HCT116 (cell line): ENCODE results near the gene ATCAY. TPM values are rescaled to one million over a fixed set of nuclear protein-coding genes. Genes with fewer than 3 reads are reported as not detected.

Experiments used
- ATAC-seq: fragments of 200-7000 bp; cut with Tn5 transposase; 2 replicates; pipeline ENCODE4 v1.9.1; 2020; ENCODE audit warnings: mild to moderate bottlenecking, moderate library complexity
- BruUV-seq: library from RNA; stranded (reverse); fragments of 400-500 nt; replicated peaks from 2 replicates; lab custom pipeline; 2021; lab: Mats Ljungman, UMichigan
- CTCF ChIA-PET: fragments of 300-600 bp; sonication (Branson Sonifier 250); formaldehyde crosslinking; loops from one replicate; lab custom pipeline; 2021; ENCODE audit warnings: antibody characterized with exemption; lab: Charles Lee
- POLR2A ChIA-PET: fragments of 300-600, 350-600 bp; sonication (Branson Sonifier 250); formaldehyde crosslinking; loops from one replicate; lab custom pipeline; 2021; ENCODE audit warnings: antibody characterized with exemption; lab: Charles Lee
- RAD21 ChIA-PET, 2 experiments: fragments of 300-600 bp; sonication (Branson Sonifier 250); formaldehyde crosslinking; loops; one replicate each; lab custom pipeline; 2023; ENCODE audit warnings: low total read pairs in 2 of 2; ENCODE audit not compliant: uncharacterized antibody in 2 of 2, unreplicated experiment in 2 of 2, low non-redundant PET in 1 of 2; lab: Charles Lee
- DNase-seq: peaks from one replicate; pipeline ENCODE4 v3.0.0-alpha.2; 2010; ENCODE audit warnings: low read depth, low spot score
- H2AFZ ChIP-seq: fragments of 200-600 bp; shearing (Covaris generic), sonication (generic); 2 replicates; pipeline ENCODE4 v1.6.1; 2017; ENCODE audit warnings: low read depth, mixed run types, mixed read lengths, antibody characterized with exemption, low read length; ENCODE audit not compliant: poor library complexity, severe bottlenecking
- H3K27ac ChIP-seq: 2 replicates; pipeline ENCODE4 v1.5.1; 2012; ENCODE audit warnings: low read depth, low read length
- H3K27me3 ChIP-seq: fragments of 200-600 bp; sonication (generic); 2 replicates; pipeline ENCODE4 v1.6.1; 2016; ENCODE audit warnings: mixed run types, low read length, mixed read lengths; ENCODE audit not compliant: insufficient read depth
- H3K36me3 ChIP-seq, 2 experiments: fragments of 200-500 bp in 1 of 2; fragments of 200-600 bp in 1 of 2; sonication (Bioruptor generic) in 1 of 2; sonication (generic) in 1 of 2; 2 replicates each; pipeline versions ENCODE4 v1.5.1 to v1.6.1; 2014 to 2016; ENCODE audit warnings: low read length in 2 of 2, inconsistent platforms in 1 of 2, mixed read lengths in 1 of 2, mixed run types in 1 of 2; ENCODE audit not compliant: insufficient read depth in 2 of 2, control insufficient read depth in 1 of 2
- H3K4me1 ChIP-seq, 2 experiments: fragments of 200-600 bp in 1 of 2; sonication (generic) in 1 of 2; 2 replicates each; pipeline versions ENCODE4 v1.5.1 to v1.6.1; 2012 to 2017; ENCODE audit warnings: low read length in 2 of 2, inconsistent platforms in 1 of 2, mild to moderate bottlenecking in 1 of 2, mixed read lengths in 1 of 2, mixed run types in 1 of 2, moderate library complexity in 1 of 2; ENCODE audit not compliant: insufficient read depth in 2 of 2, control insufficient read depth in 1 of 2
- H3K4me2 ChIP-seq: fragments of 200-600 bp; sonication (generic); 2 replicates; pipeline ENCODE4 v1.6.1; 2017; ENCODE audit warnings: mixed run types, low read length, mixed read lengths
- H3K4me3 ChIP-seq, 2 experiments: fragments of 200-600 bp in 1 of 2; sonication (generic) in 1 of 2; replicated peaks in 1 of 2; 2 replicates each; pipeline ENCODE4 v1.5.1; 2011 to 2016; ENCODE audit warnings: low read length in 2 of 2, control low read depth in 1 of 2, low read depth in 1 of 2, mild to moderate bottlenecking in 1 of 2, mixed read lengths in 1 of 2, mixed run types in 1 of 2
- H3K79me2 ChIP-seq: fragments of 200-600 bp; sonication (generic); 2 replicates; pipeline ENCODE4 v1.6.1; 2017; ENCODE audit warnings: mild to moderate bottlenecking, mixed run types, low read length, moderate library complexity, mixed read lengths; ENCODE audit not compliant: insufficient read depth
- H3K9ac ChIP-seq: fragments of 200-600 bp; sonication (generic); 2 replicates; pipeline ENCODE4 v1.6.1; 2016; ENCODE audit warnings: low read length, mixed read lengths
- H3K9me2 ChIP-seq: fragments of 200-600 bp; sonication (generic), shearing (Covaris generic); 2 replicates; pipeline ENCODE4 v1.6.1; 2017; ENCODE audit warnings: mixed run types, mild to moderate bottlenecking, moderate library complexity; ENCODE audit not compliant: insufficient read depth
- H3K9me3 ChIP-seq, 2 experiments: fragments of 200-500 bp in 1 of 2; fragments of 200-600 bp in 1 of 2; sonication (Bioruptor generic) in 1 of 2; sonication (generic) in 1 of 2; 2 replicates each; pipeline ENCODE4 v1.6.1; 2014 to 2017; ENCODE audit warnings: low read length in 2 of 2, mixed read lengths in 2 of 2, inconsistent platforms in 1 of 2, low read depth in 1 of 2, mild to moderate bottlenecking in 1 of 2, mixed run types in 1 of 2, moderate library complexity in 1 of 2; ENCODE audit not compliant: control insufficient read depth in 1 of 2, insufficient read depth in 1 of 2
- H4K20me1 ChIP-seq: fragments of 200-600 bp; sonication (generic), shearing (Covaris generic); 2 replicates; pipeline ENCODE4 v1.6.1; 2017; ENCODE audit warnings: mixed run types, mild to moderate bottlenecking, moderate library complexity; ENCODE audit not compliant: insufficient read depth
- CBX3 ChIP-seq: IDR thresholded peaks from 2 replicates; pipeline ENCODE4 v1.6.1; 2012; ENCODE audit warnings: low read depth
- EZH2 ChIP-seq: fragments of 200-600 bp; sonication (generic); IDR thresholded peaks from 2 replicates; pipeline ENCODE4 v1.6.1; 2017; ENCODE audit warnings: antibody characterized with exemption, mixed run types
- JUND ChIP-seq: IDR thresholded peaks from 2 replicates; pipeline ENCODE4 v1.6.1; 2012
- SP1 ChIP-seq: IDR thresholded peaks from 2 replicates; pipeline ENCODE4 v1.6.1; 2012; ENCODE audit warnings: low read depth
- SRF ChIP-seq: IDR thresholded peaks from 2 replicates; pipeline ENCODE4 v1.6.1; 2012; ENCODE audit warnings: low read depth
- ZNF274 ChIP-seq: fragments of 200-500 bp; sonication (Bioruptor generic); IDR thresholded peaks from 2 replicates; pipeline ENCODE4 v1.6.1; 2014; ENCODE audit warnings: mild to moderate bottlenecking, low read depth, low read length, inconsistent platforms
- intact Hi-C: fragments of 100-400 bp; cut with micrococcal nuclease; formaldehyde crosslinking; loops from 2 replicates; pipeline ENCODE4 v1.10.0; 2022
- total RNA-seq: library from RNA; stranded (reverse); gene quantifications from one replicate; pipeline ENCODE4 v1.2.1, GENCODE V29; 2021; ENCODE audit not compliant: unreplicated experiment
- TF ChIP-seq, protein P1 (sequence below): IDR thresholded peaks from 2 replicates; pipeline ENCODE4 v1.6.1; 2012

Gene ATCAY
- total RNA-seq, 1 experiment from 2014 or later = not detected

DNA sequence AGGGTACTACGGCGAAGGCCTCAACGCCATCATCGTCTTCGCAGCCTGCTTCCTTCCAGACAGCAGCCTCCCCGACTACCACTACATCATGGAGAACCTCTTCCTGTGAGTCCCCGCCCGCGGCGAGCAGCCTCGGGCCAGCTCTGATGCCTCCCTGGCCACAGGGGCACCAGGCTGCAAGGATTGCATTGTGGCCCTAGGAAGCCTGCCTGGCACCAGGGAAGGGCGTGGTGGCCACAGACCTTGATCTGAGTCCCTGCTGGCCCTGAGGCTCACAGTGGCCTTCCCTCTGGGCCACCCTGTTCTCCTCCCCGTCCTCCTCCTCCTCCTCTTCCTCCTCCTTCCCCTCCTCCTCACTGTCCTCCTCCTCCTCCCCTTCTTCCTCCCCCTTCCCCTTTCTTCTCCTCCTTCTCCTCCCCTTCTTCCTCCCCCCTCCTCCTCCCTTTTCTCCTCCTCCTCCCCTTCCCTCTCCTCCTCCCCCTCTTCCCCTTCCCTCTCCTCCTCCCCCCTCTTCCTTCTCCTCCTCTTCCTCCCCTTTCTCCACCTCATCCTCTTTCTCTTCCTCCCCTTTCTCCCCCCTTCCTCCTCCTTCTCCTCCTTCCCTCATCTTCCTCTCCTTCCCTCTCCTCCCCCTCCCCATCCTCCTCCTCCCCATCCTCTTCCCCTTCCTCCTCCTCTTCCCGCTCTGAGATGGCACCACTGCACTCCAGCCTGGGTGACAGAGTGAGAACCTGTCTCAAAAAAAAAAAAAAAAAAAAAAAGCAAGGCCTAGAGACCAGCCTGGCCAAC is 28.0 kb downstream of the ATCAY start:
- no TSS peak for BruUV-seq

GRCh38 chr19:3910105-3910504 is 29.6 kb downstream of the ATCAY start:
- TF ChIP-seq CBX3 = peak; percentile 20; the same call in 1 of the 2 replicates
- TF ChIP-seq SP1 = no peak
- H3K4me2 ChIP-seq = no peak overlapping the region
- no peak overlapping the region for H3K27ac ChIP-seq
- H3K4me3 ChIP-seq = no peak overlapping the region
- ATAC-seq (no peak), DNase-seq (no peak)
- H3K9me3 ChIP-seq = peaks cover 0 to 6% of the 10 kb centered on the region in 2 experiments; a peak in 1 of 4 replicates
- H3K9me2 ChIP-seq = no peaks in the 10 kb centered on the region
- H2AFZ ChIP-seq = no peak overlapping the region
- H4K20me1 ChIP-seq = no peaks in the 10 kb centered on the region
- intact Hi-C loops = no loop called here
- peaks cover 0 to 6% of the 10 kb centered on the region in 2 experiments; a peak in 3 of 4 replicates for H3K4me1 ChIP-seq
- no peaks in the 10 kb centered on the region for H3K36me3 ChIP-seq
- RAD21 ChIA-PET = no interaction called here
- H3K9ac ChIP-seq = no peak overlapping the region
- CTCF ChIA-PET = no interaction called here
- no peaks in the 10 kb centered on the region for H3K27me3 ChIP-seq
- no TSS peak for BruUV-seq
- POLR2A ChIA-PET = no interaction called here
- no peaks in the 10 kb centered on the region for H3K79me2 ChIP-seq

More for the DNA sequence above, 28.0 kb downstream of the ATCAY start:
- no peaks in the 10 kb centered on the region for H3K79me2 ChIP-seq
- no peaks in the 10 kb centered on the region for H3K9me2 ChIP-seq
- H3K9me3 ChIP-seq = peaks cover 0 to 6% of the 10 kb centered on the region in 2 experiments; a peak in 1 of 4 replicates
- H3K9ac ChIP-seq = no peak overlapping the region
- CTCF ChIA-PET = no interaction called here
- no peak for DNase-seq
- H3K36me3 ChIP-seq = no peaks in the 10 kb centered on the region
- TF ChIP-seq EZH2 (no peak), SP1 (no peak), JUND (no peak), ZNF274 (no peak), SRF (no peak)
- TF ChIP-seq, protein P1, sequence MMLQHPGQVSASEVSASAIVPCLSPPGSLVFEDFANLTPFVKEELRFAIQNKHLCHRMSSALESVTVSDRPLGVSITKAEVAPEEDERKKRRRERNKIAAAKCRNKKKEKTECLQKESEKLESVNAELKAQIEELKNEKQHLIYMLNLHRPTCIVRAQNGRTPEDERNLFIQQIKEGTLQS = no peak
- TF ChIP-seq, all 23 proteins: peak for 0
- Histone ChIP-seq H2AFZ (no peak overlapping the region), H4K20me1 (no peaks in the 10 kb centered on the region), H3K27ac (no peak overlapping the region), H3K4me1 (no peaks in the 10 kb centered on the region), H3K27me3 (no peaks in the 10 kb centered on the region), H3K4me3 (no peak overlapping the region), H3K4me2 (no peak overlapping the region)
- ATAC-seq = no peak; the same call in 1 of the 2 replicates
- ChIA-PET RAD21 (no interaction called here), POLR2A (no interaction called here)
- intact Hi-C loops = no loop called here
